Right lobe of liver (tissue), 4 donors: ENCODE results near the gene BMP7.

Experiments
- CTCF ChIP-seq, 4 donors: fragments of 200-600 bp in 3 of 4; fragments of 450-650 bp in 1 of 4; IDR thresholded peaks; one replicate each; pipeline versions ENCODE4 v1.5.1 to v1.8.0; 2016 to 2022; ENCODE audit warnings: antibody characterized with exemption in 4 of 4, mild to moderate bottlenecking in 2 of 4
- POLR2A ChIP-seq: fragments of 450-650 bp; IDR thresholded peaks from one replicate; pipeline ENCODE4 v1.6.1; 2017; ENCODE audit warnings: antibody characterized with exemption, mild to moderate bottlenecking
- donor health status: DM: no; HTN: no; CAD: no.
- donor health status: DM: no; HTN: no; CAD: no.
- donor health status: DM: no; HTN: yes; CAD: no.

GRCh38 chr20:57177636-57178280 is 88.7 kb downstream of the BMP7 start:
- TF ChIP-seq CTCF (IDR thresholded peaks at IDR 0.05) (no peak), POLR2A (no peak)
